Activated CD8-positive, alpha-beta memory T cell treated with anti-CD3 and anti-CD28 coated beads, Interleukin-2, amount 10 ng/mL, durations not matched to agents 7 days and 5 days (primary cell): Measurements from ENCODE around the gene PLEKHD1. TPM values are rescaled to one million over a fixed set of nuclear protein-coding genes. Genes with fewer than 3 reads are reported as not detected.

Source experiments
- ATAC-seq: fragments of 150-1000 bp; cut with Tn5 transposase; one replicate; pipeline ENCODE4 v1.10.0; 2021; ENCODE audit warnings: moderate library complexity
- CTCF ChIA-PET: fragments of 350-600 bp; sonication (Branson Sonifier 250); formaldehyde crosslinking; loops from one replicate; lab custom pipeline; 2021; ENCODE audit warnings: antibody characterized with exemption; lab: Charles Lee
- DNase-seq: peaks from one replicate; pipeline ENCODE4 v3.0.0-alpha.2; 2020
- H3K27ac Mint-ChIP-seq: one replicate; pipeline ENCODE4 v1.8.0; 2021; ENCODE audit warnings: mild to moderate bottlenecking, mixed read lengths
- H3K27me3 Mint-ChIP-seq: one replicate; pipeline ENCODE4 v1.8.0; 2021; ENCODE audit warnings: mixed read lengths
- H3K36me3 Mint-ChIP-seq: one replicate; pipeline ENCODE4 v1.8.0; 2021; ENCODE audit warnings: mild to moderate bottlenecking, mixed read lengths
- H3K4me1 Mint-ChIP-seq: one replicate; pipeline ENCODE4 v1.8.0; 2021; ENCODE audit warnings: mixed read lengths
- H3K4me3 Mint-ChIP-seq: one replicate; pipeline ENCODE4 v1.8.0; 2021; ENCODE audit warnings: mild to moderate bottlenecking, moderate library complexity, mixed read lengths
- H3K9me3 Mint-ChIP-seq: one replicate; pipeline ENCODE4 v1.8.0; 2022; ENCODE audit warnings: low read depth, mixed read lengths
- total RNA-seq, 2 experiments: library from RNA; stranded (reverse); gene quantifications; one replicate each; pipeline ENCODE4 v1.2.3, GENCODE V29; 2021

The PLEKHD1 gene
- total RNA-seq, 2 experiments from 2014 or later, result 0.05 to 0.12 TPM

- no peak for DNase-seq
- CTCF ChIA-PET, result interaction anchor here (1.1 to 2.8 kb wide), 11 partner anchors 7 to 331 kb away, joined by 3 to 13 read pairs (median 6); partner anchors contain the start of gene SRSF5
- H3K4me3 Mint-ChIP-seq, result peak overlapping the region; percentile 17
Observed at GRCh38 chr14:69573205-69573830, 88.8 kb downstream of the PLEKHD1 start.

GRCh38 chr14:69573831-69574262 is 89.3 kb downstream of the PLEKHD1 start:
- Mint-ChIP-seq H3K4me3 (peak overlapping the region; percentile 17), H3K4me1 (peaks cover 13% of the 10 kb centered on the region), H3K27me3 (peaks cover 85% of the 10 kb centered on the region), H3K27ac (no peak overlapping the region), H3K9me3 (no peaks in the 10 kb centered on the region), H3K36me3 (no peaks in the 10 kb centered on the region)
- ATAC-seq (no peak), DNase-seq (no peak)
- CTCF ChIA-PET, result interaction anchor here (0.9 to 2.8 kb wide), 14 partner anchors 8 to 331 kb away, joined by 3 to 13 read pairs (median 6); no protein-coding TSS in a partner anchor

More at GRCh38 chr14:69573205-69573830, 88.8 kb downstream of the PLEKHD1 start:
- Mint-ChIP-seq H3K27me3 (peaks cover 85% of the 10 kb centered on the region), H3K36me3 (no peaks in the 10 kb centered on the region), H3K27ac (no peak overlapping the region), H3K9me3 (no peaks in the 10 kb centered on the region), H3K4me1 (peaks cover 13% of the 10 kb centered on the region)
- ATAC-seq, result no peak

- Mint-ChIP-seq H3K27ac (no peak within 1 kb of the TSS), H3K9me3 (no peaks in the 10 kb centered on the region), H3K4me3 (peak within 1 kb of the TSS; percentile 46), H3K36me3 (no peaks in the 10 kb centered on the region), H3K4me1 (peaks cover 13% of the 10 kb centered on the region), H3K27me3 (peaks cover 85% of the 10 kb centered on the region)
- CTCF ChIA-PET, result interaction anchor here (0.8 to 2.8 kb wide), 20 partner anchors 8 to 454 kb away, joined by 3 to 13 read pairs (median 4); no protein-coding TSS in a partner anchor
- DNase-seq (peak; percentile 79), ATAC-seq (peak; percentile 76)
Observed at GRCh38 chr14:69574263-69574953, 89.9 kb downstream of the PLEKHD1 start, which contains the start of gene CCDC177. TSS of gene CCDC177 (minus strand) at chr14:69574871. CDS start at chr14:69573622, 1,249 bp downstream.

GRCh38 chr14:69574954-69575295 is 90.4 kb downstream of the PLEKHD1 start:
- Mint-ChIP-seq H3K36me3 (no peaks in the 10 kb centered on the region), H3K9me3 (no peaks in the 10 kb centered on the region), H3K4me1 (peaks cover 13% of the 10 kb centered on the region), H3K27me3 (peaks cover 84% of the 10 kb centered on the region), H3K27ac (no peak overlapping the region), H3K4me3 (peak overlapping the region; percentile 46)
- CTCF ChIA-PET, result interaction anchor here (0.6 to 2.8 kb wide), 16 partner anchors 9 to 705 kb away, joined by 3 to 13 read pairs (median 4); no protein-coding TSS in a partner anchor
- ATAC-seq (no peak), DNase-seq (no peak)

- no peak for DNase-seq
- ATAC-seq, result no peak
- no peaks in the 10 kb centered on the region for H3K9me3 Mint-ChIP-seq
- no peak overlapping the region for H3K4me3 Mint-ChIP-seq
- no peak overlapping the region for H3K27ac Mint-ChIP-seq
- H3K4me1 Mint-ChIP-seq, result peaks cover 5% of the 10 kb centered on the region
- CTCF ChIA-PET, result interaction anchor here (0.6 to 2.6 kb wide), 8 partner anchors 17 to 336 kb away, joined by 3 to 11 read pairs (median 4); no protein-coding TSS in a partner anchor
- H3K27me3 Mint-ChIP-seq, result peaks cover 46% of the 10 kb centered on the region
- H3K36me3 Mint-ChIP-seq, result no peaks in the 10 kb centered on the region
Observed at GRCh38 chr14:69579476-69579875, 94.9 kb downstream of the PLEKHD1 start.

GRCh38 chr14:69580009-69580577 is 95.6 kb downstream of the PLEKHD1 start:
- peak; percentile 56 for DNase-seq

More at GRCh38 chr14:69580009-69580577, 95.6 kb downstream of the PLEKHD1 start:
- no peaks in the 10 kb centered on the region for H3K9me3 Mint-ChIP-seq
- H3K27me3 Mint-ChIP-seq, result peaks cover 41% of the 10 kb centered on the region
- no peak overlapping the region for H3K27ac Mint-ChIP-seq
- H3K4me1 Mint-ChIP-seq, result peaks cover 6% of the 10 kb centered on the region
- CTCF ChIA-PET, result interaction anchor here (0.6 to 2.6 kb wide), 10 partner anchors 20 to 433 kb away, joined by 3 to 11 read pairs (median 4); no protein-coding TSS in a partner anchor
- H3K4me3 Mint-ChIP-seq, result no peak overlapping the region
- no peaks in the 10 kb centered on the region for H3K36me3 Mint-ChIP-seq
- peak; percentile 66 for ATAC-seq

Other genes with a start within 250 kb of the PLEKHD1 start
- under 1 TPM; 0.16 to 0.35 TPM for gene GALNT16, start 224.6 kb upstream of the PLEKHD1 start, total RNA-seq
- 100 to 1,000 TPM; 291 to 348 TPM for gene ERH, start 86.4 kb upstream of the PLEKHD1 start, total RNA-seq
- gene SLC39A9, start 86.0 kb upstream of the PLEKHD1 start, total RNA-seq, result 10 to 100 TPM; 40.7 to 50.5 TPM
- gene CCDC177, start 90.1 kb downstream of the PLEKHD1 start, total RNA-seq, result not detected
- 10 to 100 TPM; 62.9 to 66.4 TPM for gene SUSD6, start 126.9 kb downstream of the PLEKHD1 start, total RNA-seq